Testis (tissue), 3 donors: ENCODE results near the gene RANBP9. TPM values are rescaled to one million over a fixed set of nuclear protein-coding genes. Genes with fewer than 3 reads are reported as not detected.

Source experiments
- DNase-seq: peaks from one replicate; pipeline ENCODE4 v3.0.0-alpha.2; 2019
- H3K27ac ChIP-seq, 2 donors: fragments of 200-600 bp; sonication (generic); one replicate each; pipeline ENCODE4 v1.5.1; 2019
- H3K27me3 ChIP-seq: fragments of 200-600 bp; sonication (generic); one replicate; pipeline ENCODE4 v1.5.1; 2019
- H3K36me3 ChIP-seq: fragments of 200-600 bp; sonication (generic); one replicate; pipeline ENCODE4 v1.5.1; 2017; ENCODE audit warnings: low read depth; ENCODE audit errors: missing control alignments
- H3K4me1 ChIP-seq: fragments of 200-600 bp; sonication (generic); one replicate; pipeline ENCODE4 v1.5.1; 2019
- H3K4me3 ChIP-seq, 2 donors: fragments of 200-600 bp; sonication (generic); one replicate each; pipeline ENCODE4 v1.5.1; 2017 to 2019
- H3K9me3 ChIP-seq: fragments of 200-600 bp; sonication (generic); one replicate; pipeline ENCODE4 v1.5.1; 2017
- POLR2A ChIP-seq: fragments of 450-650 bp; IDR thresholded peaks from one replicate; pipeline ENCODE4 v1.6.1; 2017; ENCODE audit warnings: antibody characterized with exemption, mild to moderate bottlenecking, moderate library complexity
- WGBS, 2 donors: methylation state at CpG; one replicate each; pipeline ENCODE4 v1.1.5; 2018; 5-methylcytosine and 5-hydroxymethylcytosine counted together
- intact Hi-C: fragments of 100-400 bp; cut with DNase I; formaldehyde crosslinking; loops from one replicate; pipeline ENCODE4 v1.15.1; 2023; ENCODE audit warnings: low total_unique reads
- polyA plus RNA-seq: library from polyadenylated mRNA; stranded (reverse); fragments of 350-450 nt; fragmentation: Illumina TruSeq; extraction: RNeasy Lipid Tissue Mini Kit (QIAGEN cat#74804); gene quantifications from one replicate; pipeline ENCODE4 v1.2.3, GENCODE V29; 2014; ENCODE audit warnings: low read depth, low replicate concordance; ENCODE audit not compliant: insufficient read depth
- total RNA-seq, 2 donors: library from RNA; depleted of rRNA; stranded (reverse); fragments of >200 nt; gene quantifications; one replicate each; pipeline ENCODE4 v1.2.3, GENCODE V29; 2016
- TF ChIP-seq, protein P1 (sequence below), 3 experiments: fragments of 450-650 bp in 2 of 3; fragments of 200-600 bp in 1 of 3; sonication (generic) in 1 of 3; IDR thresholded peaks; one replicate each; pipeline ENCODE4 v1.5.1; 2016 to 2019; ENCODE audit warnings: antibody characterized with exemption in 3 of 3, mild to moderate bottlenecking in 2 of 3, moderate library complexity in 1 of 3

The RANBP9 gene
- total and polyA plus RNA-seq, 3 donors from 2014 or later, result 114 to 265 (median 131) TPM

DNA sequence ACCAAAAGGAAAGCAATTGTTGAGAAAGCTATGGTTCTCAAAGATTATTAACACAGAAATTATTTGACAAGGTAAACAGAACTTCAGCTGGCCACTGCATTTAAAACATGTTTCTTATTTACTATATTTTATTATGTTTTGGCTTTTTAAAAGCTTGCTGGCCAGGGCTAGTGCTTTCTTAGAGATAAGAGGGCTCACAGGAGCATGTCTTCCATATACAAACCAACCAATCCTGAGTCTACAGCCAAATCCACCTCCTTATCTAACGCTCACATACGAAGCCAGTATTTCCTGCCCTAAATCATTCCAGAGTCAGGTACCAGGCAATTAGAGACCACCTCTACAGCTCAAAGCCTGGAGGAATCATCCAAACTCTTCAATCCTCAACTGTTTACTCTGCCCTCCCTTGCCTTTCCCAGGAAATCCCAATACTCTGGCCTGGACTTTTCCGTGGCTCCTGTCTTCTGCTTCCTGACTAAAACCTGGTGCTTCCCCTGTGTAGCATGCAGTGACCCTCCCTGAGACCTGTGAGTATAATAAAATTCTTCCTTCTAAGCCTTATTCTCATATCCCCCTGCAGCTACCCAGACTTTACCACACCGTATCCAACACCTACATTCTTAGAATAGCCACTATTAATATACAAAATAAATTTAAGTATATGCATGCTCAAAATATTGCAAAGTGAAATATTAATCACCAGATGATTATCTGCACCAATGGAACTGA, 33.2 kb downstream of the RANBP9 start:
- no peak overlapping the region for H3K4me3 ChIP-seq
- intact Hi-C loops, result no loop called here
- H3K36me3 ChIP-seq, result no peaks in the 10 kb centered on the region
- TF ChIP-seq, protein P1, sequence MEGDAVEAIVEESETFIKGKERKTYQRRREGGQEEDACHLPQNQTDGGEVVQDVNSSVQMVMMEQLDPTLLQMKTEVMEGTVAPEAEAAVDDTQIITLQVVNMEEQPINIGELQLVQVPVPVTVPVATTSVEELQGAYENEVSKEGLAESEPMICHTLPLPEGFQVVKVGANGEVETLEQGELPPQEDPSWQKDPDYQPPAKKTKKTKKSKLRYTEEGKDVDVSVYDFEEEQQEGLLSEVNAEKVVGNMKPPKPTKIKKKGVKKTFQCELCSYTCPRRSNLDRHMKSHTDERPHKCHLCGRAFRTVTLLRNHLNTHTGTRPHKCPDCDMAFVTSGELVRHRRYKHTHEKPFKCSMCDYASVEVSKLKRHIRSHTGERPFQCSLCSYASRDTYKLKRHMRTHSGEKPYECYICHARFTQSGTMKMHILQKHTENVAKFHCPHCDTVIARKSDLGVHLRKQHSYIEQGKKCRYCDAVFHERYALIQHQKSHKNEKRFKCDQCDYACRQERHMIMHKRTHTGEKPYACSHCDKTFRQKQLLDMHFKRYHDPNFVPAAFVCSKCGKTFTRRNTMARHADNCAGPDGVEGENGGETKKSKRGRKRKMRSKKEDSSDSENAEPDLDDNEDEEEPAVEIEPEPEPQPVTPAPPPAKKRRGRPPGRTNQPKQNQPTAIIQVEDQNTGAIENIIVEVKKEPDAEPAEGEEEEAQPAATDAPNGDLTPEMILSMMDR (IDR thresholded peaks at IDR 0.05), result no peak
- TF ChIP-seq POLR2A, result no peak
- no peaks in the 10 kb centered on the region for H3K9me3 ChIP-seq
- DNase-seq, result no peak
- WGBS, 2 donors, result 51 to 56% methylated on average over 4 of the region's 4 CpGs
- no peaks in the 10 kb centered on the region for H3K27me3 ChIP-seq
- H3K4me1 ChIP-seq, result no peaks in the 10 kb centered on the region
- peak overlapping the region in 1 of 2 donors; percentile 46 for H3K27ac ChIP-seq

DNA sequence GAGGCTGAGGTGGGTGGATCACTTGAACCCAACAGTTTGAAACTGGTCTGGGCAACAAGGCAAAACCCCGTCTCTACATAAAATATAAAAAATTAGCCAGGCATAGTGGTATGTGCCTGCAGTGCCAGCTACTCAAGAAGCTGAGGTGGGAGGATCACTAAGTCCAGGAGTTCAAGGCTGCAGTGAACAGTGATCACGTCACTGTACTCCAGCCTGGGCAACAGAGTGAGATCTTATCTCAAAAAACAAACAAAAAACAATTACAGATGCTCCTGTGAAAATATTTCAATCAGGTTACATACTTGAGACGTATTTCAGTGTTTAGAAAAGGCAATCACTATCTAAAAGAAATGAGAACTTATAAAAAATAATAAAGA, 33.8 kb downstream of the RANBP9 start:
- no peak for TF ChIP-seq POLR2A
- TF ChIP-seq, protein P1 (IDR thresholded peaks at IDR 0.05), result no peak
- intact Hi-C loops, result no loop called here
- WGBS, 2 donors, result 33 to 61% methylated on average over 3 of the region's 3 CpGs
- H3K27ac ChIP-seq, result peak overlapping the region in 1 of 2 donors; percentile 46
- H3K4me3 ChIP-seq, result no peak overlapping the region
- H3K9me3 ChIP-seq, result no peaks in the 10 kb centered on the region
- DNase-seq, result no peak
- H3K36me3 ChIP-seq, result no peaks in the 10 kb centered on the region
- H3K4me1 ChIP-seq, result no peaks in the 10 kb centered on the region
- no peaks in the 10 kb centered on the region for H3K27me3 ChIP-seq

DNA sequence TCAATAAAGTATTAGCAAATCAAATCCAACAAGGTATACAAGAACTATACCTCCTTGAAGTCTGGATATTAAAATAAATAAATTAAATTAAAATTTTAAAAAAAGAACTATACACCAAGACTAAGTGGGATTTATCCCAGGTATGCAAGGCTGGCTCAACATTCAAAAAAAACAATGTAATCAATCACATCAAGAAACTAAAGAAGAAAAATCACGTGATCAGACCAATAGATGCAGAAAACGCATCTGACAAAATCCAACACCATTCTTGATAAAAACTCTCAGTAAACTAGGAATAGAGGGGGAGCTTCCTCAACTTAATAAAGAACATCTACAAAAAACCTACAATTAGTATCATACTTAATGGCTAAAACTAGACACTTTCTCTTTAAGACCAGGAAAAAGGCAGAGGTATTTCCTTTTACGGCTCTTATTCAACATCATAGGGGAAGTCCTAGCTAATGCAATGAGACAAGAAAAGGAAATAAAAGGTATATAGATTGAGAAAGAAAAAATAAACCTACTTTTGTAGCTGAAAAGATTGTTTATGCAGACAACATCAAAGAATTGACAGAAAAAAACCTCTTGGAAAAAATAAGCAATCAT, 35.0 kb downstream of the RANBP9 start:
- Histone ChIP-seq H3K4me1 (no peaks in the 10 kb centered on the region), H3K27me3 (no peaks in the 10 kb centered on the region), H3K4me3 (no peak overlapping the region), H3K9me3 (no peaks in the 10 kb centered on the region), H3K36me3 (no peaks in the 10 kb centered on the region), H3K27ac (no peak overlapping the region)
- no peak for DNase-seq
- TF ChIP-seq, protein P1 (IDR thresholded peaks at IDR 0.05), result no peak
- TF ChIP-seq POLR2A, result no peak
- WGBS, 2 donors, result 93 to 94% methylated on average over 3 of the region's 3 CpGs
- intact Hi-C loops, result no loop called here

DNA sequence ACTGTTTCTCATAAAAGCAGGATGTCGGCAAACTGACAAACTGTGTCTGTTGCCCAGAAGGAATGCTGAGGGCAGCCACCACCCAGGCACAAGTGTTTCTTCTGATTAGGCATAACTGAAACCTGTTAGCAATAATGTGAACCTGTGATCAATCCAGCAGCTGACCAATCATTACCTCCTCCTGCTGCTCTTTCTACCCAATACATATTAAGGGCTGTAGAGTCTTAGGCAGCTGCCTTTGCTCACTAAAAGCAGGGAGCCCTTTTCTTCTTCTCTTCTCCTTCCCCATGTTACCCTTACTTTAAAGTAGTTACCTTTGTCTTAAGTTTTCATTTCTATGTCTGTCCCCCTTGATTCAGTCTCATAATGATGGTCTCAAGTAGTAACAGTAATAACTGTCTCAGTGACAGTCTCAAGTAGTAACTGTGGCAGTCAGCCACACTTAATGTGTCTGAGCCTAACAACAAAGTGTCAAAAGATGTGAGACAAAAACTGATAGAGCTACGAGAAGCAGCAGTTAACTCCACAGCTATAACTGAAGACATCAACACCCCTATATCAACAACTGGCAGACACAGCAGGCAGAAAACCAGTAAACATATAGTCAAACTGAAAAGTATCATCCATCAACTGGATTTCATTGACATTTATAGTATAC, 37.0 kb downstream of the RANBP9 start:
- H3K4me3 ChIP-seq, result no peak overlapping the region
- TF ChIP-seq, protein P1 (IDR thresholded peaks at IDR 0.05), result no peak
- no peak for TF ChIP-seq POLR2A
- H3K9me3 ChIP-seq, result no peaks in the 10 kb centered on the region
- H3K36me3 ChIP-seq, result no peaks in the 10 kb centered on the region
- intact Hi-C loops, result no loop called here
- DNase-seq, result no peak
- no peaks in the 10 kb centered on the region for H3K27me3 ChIP-seq
- peak overlapping the region in 1 of 2 donors; percentile 15 for H3K27ac ChIP-seq
- H3K4me1 ChIP-seq, result no peaks in the 10 kb centered on the region
- 66 to 79% methylated on average over 2 of the region's 2 CpGs for WGBS, 2 donors
